Measurements from ENCODE around the gene RPL13A. TPM values are rescaled to one million over a fixed set of nuclear protein-coding genes. Genes with fewer than 3 reads are reported as not detected.
"Not testable (repeated sequence)": the region's sequence is repeated elsewhere in the genome, so short reads cannot be mapped to it uniquely, and the experiment has no call there.

Gene RPL13A
- total RNA-seq, 4 donors from 2014 or later, result 1,462 to 5,863 (median 3,544) TPM

DNA sequence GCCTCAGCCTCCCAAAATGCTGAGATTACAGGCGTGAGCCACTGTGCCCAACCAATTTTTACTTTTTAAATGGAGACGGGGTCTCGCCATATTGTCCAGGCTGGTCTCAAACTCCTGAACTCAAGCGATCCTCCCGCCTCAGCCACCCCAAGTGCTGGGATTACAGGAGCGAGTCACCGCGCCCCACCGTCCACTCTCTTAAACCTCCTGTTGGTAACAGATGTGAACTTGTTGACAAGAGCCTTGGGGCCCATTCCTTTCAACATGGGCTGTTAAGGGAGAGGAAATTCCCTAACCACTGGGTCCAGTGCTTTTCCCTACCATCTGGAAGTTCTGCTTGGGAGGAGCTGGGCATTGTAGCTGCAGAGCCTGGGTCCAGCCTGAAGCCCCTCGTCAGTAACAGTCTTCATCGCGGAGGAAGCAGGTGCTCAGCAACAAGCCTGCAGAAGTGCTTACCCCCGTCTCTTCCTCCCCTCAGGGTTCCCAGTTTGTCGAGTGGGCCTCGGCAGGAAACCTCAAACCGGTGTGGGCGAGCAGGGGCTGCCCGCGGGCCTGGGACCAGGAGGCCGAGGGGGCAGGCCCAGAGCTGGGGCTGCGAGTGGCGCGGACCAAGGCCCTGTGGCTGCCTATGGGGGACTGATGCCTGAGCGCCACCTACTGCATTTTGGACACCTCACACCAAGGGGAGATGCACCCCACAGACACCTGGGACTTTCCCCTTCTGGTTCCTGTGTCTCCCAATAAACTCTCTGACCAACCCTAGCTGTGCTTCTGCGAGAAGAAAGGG lies 17.4 kb upstream of the RPL13A start:
- H3K4me3 ChIP-seq, result no peak overlapping the region
- no peak for TF ChIP-seq POLR2A (IDR thresholded peaks at IDR 0.05)
- TF ChIP-seq, protein P1, sequence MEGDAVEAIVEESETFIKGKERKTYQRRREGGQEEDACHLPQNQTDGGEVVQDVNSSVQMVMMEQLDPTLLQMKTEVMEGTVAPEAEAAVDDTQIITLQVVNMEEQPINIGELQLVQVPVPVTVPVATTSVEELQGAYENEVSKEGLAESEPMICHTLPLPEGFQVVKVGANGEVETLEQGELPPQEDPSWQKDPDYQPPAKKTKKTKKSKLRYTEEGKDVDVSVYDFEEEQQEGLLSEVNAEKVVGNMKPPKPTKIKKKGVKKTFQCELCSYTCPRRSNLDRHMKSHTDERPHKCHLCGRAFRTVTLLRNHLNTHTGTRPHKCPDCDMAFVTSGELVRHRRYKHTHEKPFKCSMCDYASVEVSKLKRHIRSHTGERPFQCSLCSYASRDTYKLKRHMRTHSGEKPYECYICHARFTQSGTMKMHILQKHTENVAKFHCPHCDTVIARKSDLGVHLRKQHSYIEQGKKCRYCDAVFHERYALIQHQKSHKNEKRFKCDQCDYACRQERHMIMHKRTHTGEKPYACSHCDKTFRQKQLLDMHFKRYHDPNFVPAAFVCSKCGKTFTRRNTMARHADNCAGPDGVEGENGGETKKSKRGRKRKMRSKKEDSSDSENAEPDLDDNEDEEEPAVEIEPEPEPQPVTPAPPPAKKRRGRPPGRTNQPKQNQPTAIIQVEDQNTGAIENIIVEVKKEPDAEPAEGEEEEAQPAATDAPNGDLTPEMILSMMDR (IDR thresholded peaks at IDR 0.05), result no peak
- H3K27ac ChIP-seq, result peak overlapping the region in 1 of 2 donors; percentile 19
- DNase-seq, result no peak
- H3K27me3 ChIP-seq, result no peaks in the 10 kb centered on the region
- no peaks in the 10 kb centered on the region for H3K9me3 ChIP-seq
- intact Hi-C loops (cut with DNase I; ENCODE audit: low total_unique reads), result no loop called here
- H3K4me1 ChIP-seq, result no peaks in the 10 kb centered on the region
- no peaks in the 10 kb centered on the region for H3K36me3 ChIP-seq

DNA sequence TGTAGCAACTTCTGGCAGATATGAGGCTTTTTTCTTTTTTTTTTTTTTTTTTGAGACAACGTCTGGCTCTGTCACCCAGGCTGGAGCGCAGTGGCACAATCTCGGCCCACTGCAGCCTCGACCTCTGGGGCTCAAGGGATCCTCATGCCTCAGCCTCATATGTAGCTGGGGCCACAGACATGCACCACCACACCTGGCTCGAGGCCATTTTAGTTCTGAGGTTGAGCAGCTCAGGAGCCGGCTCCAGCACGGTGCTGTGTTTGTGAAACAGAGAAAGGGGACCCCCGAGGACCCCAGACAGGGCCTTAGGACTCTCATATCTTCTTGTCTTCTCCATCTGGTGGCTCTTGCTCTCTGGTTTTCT lies 16.8 kb upstream of the RPL13A start:
- no peak overlapping the region for H3K27ac ChIP-seq
- no peaks in the 10 kb centered on the region for H3K27me3 ChIP-seq
- no peaks in the 10 kb centered on the region for H3K9me3 ChIP-seq
- H3K4me3 ChIP-seq, result no peak overlapping the region
- no peaks in the 10 kb centered on the region for H3K4me1 ChIP-seq
- H3K36me3 ChIP-seq, result no peaks in the 10 kb centered on the region
- DNase-seq, result no peak
- intact Hi-C loops (cut with DNase I; ENCODE audit: low total_unique reads), result no loop called here
- TF ChIP-seq, protein P1 (IDR thresholded peaks at IDR 0.05), result no peak
- TF ChIP-seq POLR2A (IDR thresholded peaks at IDR 0.05), result no peak

DNA sequence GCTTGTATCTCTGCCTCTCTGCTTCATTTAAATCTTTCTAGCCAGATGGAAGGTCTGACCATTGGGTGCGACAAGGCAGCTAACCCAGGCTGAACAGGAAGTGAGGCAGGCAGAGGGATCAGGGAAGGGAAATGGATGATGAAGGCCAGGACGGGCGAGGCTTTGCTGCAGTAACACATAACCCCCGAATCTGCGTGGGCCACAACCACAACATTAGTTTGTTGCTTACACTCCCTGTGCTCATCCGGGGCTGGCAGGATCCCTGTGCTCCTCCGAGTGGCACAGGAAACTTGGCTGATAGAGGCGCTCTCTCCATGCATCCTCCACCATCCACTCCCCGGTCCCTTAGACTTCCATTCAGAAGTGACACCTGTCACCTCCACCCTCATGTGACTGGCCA lies 14.5 kb upstream of the RPL13A start:
- intact Hi-C loops (cut with DNase I; ENCODE audit: low total_unique reads), result no loop called here
- TF ChIP-seq POLR2A (IDR thresholded peaks at IDR 0.05), result no peak
- TF ChIP-seq, protein P1 (IDR thresholded peaks at IDR 0.05), result no peak
- H3K4me3 ChIP-seq, result no peak overlapping the region

DNA sequence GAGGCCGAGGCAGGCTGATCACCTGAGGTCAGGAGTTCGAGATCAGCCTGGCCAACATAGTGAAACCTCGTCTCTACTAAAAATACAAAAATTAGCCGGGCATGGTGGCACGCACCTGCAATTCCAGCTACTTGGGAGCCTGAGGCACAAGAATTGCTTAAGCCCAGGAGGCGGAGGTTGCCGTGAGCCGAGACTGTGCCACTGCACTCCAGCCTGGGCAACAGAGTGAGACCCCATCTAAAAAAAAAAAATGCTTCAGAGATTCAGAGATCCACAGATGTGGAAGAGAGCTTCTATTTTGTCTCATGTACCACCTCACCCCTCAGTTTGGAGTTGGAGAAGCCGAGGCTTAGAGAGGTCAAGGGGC lies 13.9 kb upstream of the RPL13A start:
- H3K36me3 ChIP-seq; intact Hi-C loops (cut with DNase I; ENCODE audit: low total_unique reads); H3K27me3 ChIP-seq; H3K9me3 ChIP-seq; H3K4me1 ChIP-seq; DNase-seq: not testable (repeated sequence)
- H3K27ac ChIP-seq, result peak overlapping the region; percentile 82 to 91
- H3K4me3 ChIP-seq, result peak overlapping the region; percentile 76 to 79

More for the DNA sequence above, 14.5 kb upstream of the RPL13A start:
- Histone ChIP-seq H3K27ac (peak overlapping the region in 1 of 2 donors; percentile 91), H3K9me3 (no peaks in the 10 kb centered on the region), H3K27me3 (no peaks in the 10 kb centered on the region), H3K36me3 (no peaks in the 10 kb centered on the region), H3K4me1 (no peaks in the 10 kb centered on the region)
- DNase-seq, result no peak

GRCh38 chr19:49473868-49474541 lies 13.4 kb upstream of the RPL13A start, which contains the start of gene FLT3LG:
Gene FLT3LG, plus strand, starts transcription at chr19:49474215. Its CDS starts 425 bp downstream, at chr19:49474640.
- TF ChIP-seq POLR2A (IDR thresholded peaks at IDR 0.05), result peak in 1 of 2 donors; percentile 38
- TF ChIP-seq, protein P1 (IDR thresholded peaks at IDR 0.05), result peak; percentile 97 to 100 (median 98)
- Histone ChIP-seq H3K36me3 (no peaks in the 10 kb centered on the region), H3K27ac (peak within 1 kb of the TSS; percentile 82 to 91), H3K4me3 (peak within 1 kb of the TSS; percentile 76 to 79), H3K9me3 (no peaks in the 10 kb centered on the region), H3K27me3 (no peaks in the 10 kb centered on the region), H3K4me1 (peaks cover 0 to 4% of the 10 kb centered on the region in 2 donors)
- peak; percentile 80 for DNase-seq
- intact Hi-C loops (cut with DNase I; ENCODE audit: low total_unique reads), result no loop called here

Measured in uterus (tissue), 4 donors.